ENCODE measurements around the gene GSDME.

GSDME gene

GRCh38 chr7:24701261-24702235 lies 55.7 kb downstream of the GSDME start:
- no peak for DNase-seq

- no peak for DNase-seq
These were observed 56.6 kb downstream of the GSDME start for GRCh38 chr7:24700521-24701260.

- DNase-seq = no peak
These were observed 58.6 kb downstream of the GSDME start for GRCh38 chr7:24698531-24699266.

- DNase-seq = no peak
These were observed 59.8 kb downstream of the GSDME start for GRCh38 chr7:24697416-24697815.

- no peak for DNase-seq
These were observed 64.7 kb downstream of the GSDME start for GRCh38 chr7:24692592-24692991.

GRCh38 chr7:24690251-24690650 lies 67.0 kb downstream of the GSDME start:
- no peak for DNase-seq

GRCh38 chr7:24685708-24686107 lies 71.6 kb downstream of the GSDME start:
- no peak for DNase-seq

- DNase-seq = no peak
These were observed 86.5 kb downstream of the GSDME start for GRCh38 chr7:24670782-24671181.

GRCh38 chr7:24669971-24670591 lies 87.2 kb downstream of the GSDME start:
- no peak for DNase-seq

GRCh38 chr7:24668927-24669635 lies 88.2 kb downstream of the GSDME start:
- DNase-seq = no peak

GRCh38 chr7:24665564-24666294 lies 91.5 kb downstream of the GSDME start:
- DNase-seq = peak; percentile 58

GRCh38 chr7:24660546-24660945 lies 96.7 kb downstream of the GSDME start:
- DNase-seq = no peak

- no peak for DNase-seq
These were observed 97.8 kb downstream of the GSDME start for GRCh38 chr7:24659505-24659904.

- no peak for DNase-seq
These were observed 99.3 kb downstream of the GSDME start for GRCh38 chr7:24657980-24658379.

GRCh38 chr7:24656608-24657007 lies 100.7 kb downstream of the GSDME start:
- no peak for DNase-seq

- no peak for DNase-seq
These were observed 103.0 kb downstream of the GSDME start for GRCh38 chr7:24654305-24654704.

- DNase-seq = no peak
These were observed 103.8 kb downstream of the GSDME start for GRCh38 chr7:24653316-24654085.

- DNase-seq = no peak
These were observed 104.9 kb downstream of the GSDME start for GRCh38 chr7:24652251-24652939.
